MM.1S (cell line): ENCODE measurements around the gene ACYP2.
"Not testable (repeated sequence)": the region's sequence is repeated elsewhere in the genome, so short reads cannot be mapped to it uniquely, and the experiment has no call there.

Experiments used
- DNase-seq: peaks from one replicate; pipeline ENCODE4 v3.0.0-alpha.2; 2015
- H2AFZ ChIP-seq: fragments of 300-600 bp; sonication (generic); 2 replicates; pipeline ENCODE4 v1.6.0; 2016; ENCODE audit warnings: antibody characterized with exemption, low read length
- H3F3A ChIP-seq: fragments of 300-600 bp; sonication (generic); 2 replicates; pipeline ENCODE4 v1.6.1; 2016; ENCODE audit warnings: mild to moderate bottlenecking, antibody characterized with exemption, low read length, moderate library complexity, mixed read lengths; ENCODE audit not compliant: insufficient read depth
- H3K27ac ChIP-seq: fragments of 300-600 bp; sonication (generic); 2 replicates; pipeline ENCODE4 v1.5.1; 2016; ENCODE audit warnings: mild to moderate bottlenecking, low read length
- H3K27me3 ChIP-seq: fragments of 300-600 bp; sonication (generic); replicated peaks from 2 replicates; pipeline ENCODE4 v1.6.0; 2016; ENCODE audit warnings: low read length; ENCODE audit not compliant: insufficient read depth
- H3K36me3 ChIP-seq: fragments of 300-600 bp; sonication (generic); replicated peaks from 2 replicates; pipeline ENCODE4 v1.6.1; 2016; ENCODE audit warnings: mild to moderate bottlenecking, low read length, mixed read lengths; ENCODE audit not compliant: insufficient read depth
- H3K4me1 ChIP-seq: fragments of 300-600 bp; sonication (generic); 2 replicates; pipeline ENCODE4 v1.6.1; 2016; ENCODE audit warnings: low read length, mixed read lengths
- H3K4me2 ChIP-seq: fragments of 300-600 bp; sonication (generic); 2 replicates; pipeline ENCODE4 v1.6.0; 2016; ENCODE audit warnings: low read depth, low read length
- H3K4me3 ChIP-seq: fragments of 300-600 bp; sonication (generic); 2 replicates; pipeline ENCODE4 v1.5.1; 2016; ENCODE audit warnings: low read length, mixed read lengths
- H3K79me2 ChIP-seq: fragments of 300-600 bp; sonication (generic); 2 replicates; pipeline ENCODE4 v1.6.1; 2016; ENCODE audit warnings: mixed run types, low read length, mixed read lengths
- H3K9ac ChIP-seq: fragments of 300-600 bp; sonication (generic); 2 replicates; pipeline ENCODE4 v1.6.1; 2016; ENCODE audit warnings: low read length, mixed read lengths
- H3K9me2 ChIP-seq: fragments of 300-600 bp; sonication (generic); replicated peaks from 2 replicates; pipeline ENCODE4 v1.6.1; 2016; ENCODE audit warnings: mild to moderate bottlenecking, low read length, mixed read lengths; ENCODE audit not compliant: insufficient read depth
- H3K9me3 ChIP-seq: fragments of 300-600 bp; sonication (generic); replicated peaks from 2 replicates; pipeline ENCODE4 v1.6.1; 2016; ENCODE audit warnings: mild to moderate bottlenecking, low read length, mixed read lengths; ENCODE audit not compliant: insufficient read depth
- H4K20me1 ChIP-seq: fragments of 300-600 bp; sonication (generic); 2 replicates; pipeline ENCODE4 v1.6.1; 2016; ENCODE audit warnings: mild to moderate bottlenecking, low read length, moderate library complexity, mixed read lengths; ENCODE audit not compliant: insufficient read depth
- CTCF ChIP-seq: fragments of 300-600 bp; sonication (generic); IDR thresholded peaks from 2 replicates; pipeline ENCODE4 v1.5.1; 2016; ENCODE audit warnings: antibody characterized with exemption, low read length, mixed read lengths
- EZH2 ChIP-seq: fragments of 300-600 bp; sonication (generic); optimal IDR thresholded peaks from 2 replicates; pipeline ENCODE3; 2017; ENCODE audit warnings: low read depth, mild to moderate bottlenecking, antibody characterized with exemption, low read length, mixed read lengths
- EZH2phosphoT487 ChIP-seq: fragments of 300-600 bp; sonication (generic); IDR thresholded peaks from 2 replicates; pipeline ENCODE4 v1.6.1; 2018; ENCODE audit warnings: antibody characterized with exemption, low read length

Gene ACYP2

GRCh38 chr2:54107455-54107764, 8.0 kb upstream of the ACYP2 start:
- Histone ChIP-seq H3K4me2 (no peak overlapping the region), H3K27me3 (no peaks in the 10 kb centered on the region), H4K20me1 (no peaks in the 10 kb centered on the region), H3K9me2 (no peaks in the 10 kb centered on the region), H3K9ac (no peak overlapping the region), H2AFZ (no peak overlapping the region), H3K4me1 (peaks cover 25% of the 10 kb centered on the region), H3K36me3 (no peaks in the 10 kb centered on the region), H3F3A (no peaks in the 10 kb centered on the region), H3K79me2 (no peaks in the 10 kb centered on the region), H3K9me3 (no peaks in the 10 kb centered on the region), H3K4me3 (no peak overlapping the region), H3K27ac (no peak overlapping the region)
- TF ChIP-seq EZH2 (no peak), CTCF (no peak), EZH2phosphoT487 (no peak)
- DNase-seq: no peak

- no peak overlapping the region for H2AFZ ChIP-seq
- no peaks in the 10 kb centered on the region for H3F3A ChIP-seq
- no peak for TF ChIP-seq EZH2
- TF ChIP-seq CTCF: no peak
- TF ChIP-seq EZH2phosphoT487: no peak
- no peak overlapping the region for H3K9ac ChIP-seq
- no peak overlapping the region for H3K4me2 ChIP-seq
- no peaks in the 10 kb centered on the region for H3K9me3 ChIP-seq
- no peak overlapping the region for H3K27ac ChIP-seq
- DNase-seq: no peak
- H4K20me1 ChIP-seq: no peaks in the 10 kb centered on the region
- H3K4me3 ChIP-seq: no peak overlapping the region
- H3K27me3 ChIP-seq: no peaks in the 10 kb centered on the region
- no peaks in the 10 kb centered on the region for H3K9me2 ChIP-seq
- no peaks in the 10 kb centered on the region for H3K79me2 ChIP-seq
- H3K4me1 ChIP-seq: peaks cover 21% of the 10 kb centered on the region
- H3K36me3 ChIP-seq: no peaks in the 10 kb centered on the region
These were observed 7.4 kb upstream of the ACYP2 start for GRCh38 chr2:54107903-54108615.

GRCh38 chr2:54109848-54110247, 5.6 kb upstream of the ACYP2 start:
- DNase-seq: no peak
- TF ChIP-seq CTCF (no peak), EZH2 (no peak), EZH2phosphoT487 (no peak)
- H4K20me1 ChIP-seq: no peaks in the 10 kb centered on the region
- no peaks in the 10 kb centered on the region for H3F3A ChIP-seq
- H3K4me2 ChIP-seq: no peak overlapping the region
- H3K36me3 ChIP-seq: no peaks in the 10 kb centered on the region
- H3K4me1 ChIP-seq: peaks cover 5% of the 10 kb centered on the region; the same call in 1 of the 2 replicates
- H3K27ac ChIP-seq: no peak overlapping the region
- H3K9me2 ChIP-seq: no peaks in the 10 kb centered on the region
- no peak overlapping the region for H2AFZ ChIP-seq
- no peaks in the 10 kb centered on the region for H3K27me3 ChIP-seq
- no peak overlapping the region for H3K4me3 ChIP-seq
- no peak overlapping the region for H3K9ac ChIP-seq
- H3K9me3 ChIP-seq: no peaks in the 10 kb centered on the region
- no peaks in the 10 kb centered on the region for H3K79me2 ChIP-seq

- not testable (repeated sequence) for H3F3A ChIP-seq, DNase-seq, H3K9ac ChIP-seq, H4K20me1 ChIP-seq, H3K4me1 ChIP-seq, H3K27me3 ChIP-seq, H3K36me3 ChIP-seq, H3K79me2 ChIP-seq, H3K9me3 ChIP-seq, H3K9me2 ChIP-seq
- H3K27ac ChIP-seq: peak overlapping the region; percentile 98; the same call in 1 of the 2 replicates
- H3K4me2 ChIP-seq: peak overlapping the region; percentile 85
- peak overlapping the region; percentile 83 for H2AFZ ChIP-seq
- H3K4me3 ChIP-seq: peak overlapping the region; percentile 97; the same call in 1 of the 2 replicates
These were observed 936 bp upstream of the ACYP2 start for GRCh38 chr2:54114479-54114878.
